Islet precursor cell (in vitro differentiated cells): ENCODE data around the gene SLC8A3.

Experiments
- DNase-seq: peaks from one replicate; pipeline ENCODE4 v3.0.0-alpha.2; 2018

The SLC8A3 gene

DNA sequence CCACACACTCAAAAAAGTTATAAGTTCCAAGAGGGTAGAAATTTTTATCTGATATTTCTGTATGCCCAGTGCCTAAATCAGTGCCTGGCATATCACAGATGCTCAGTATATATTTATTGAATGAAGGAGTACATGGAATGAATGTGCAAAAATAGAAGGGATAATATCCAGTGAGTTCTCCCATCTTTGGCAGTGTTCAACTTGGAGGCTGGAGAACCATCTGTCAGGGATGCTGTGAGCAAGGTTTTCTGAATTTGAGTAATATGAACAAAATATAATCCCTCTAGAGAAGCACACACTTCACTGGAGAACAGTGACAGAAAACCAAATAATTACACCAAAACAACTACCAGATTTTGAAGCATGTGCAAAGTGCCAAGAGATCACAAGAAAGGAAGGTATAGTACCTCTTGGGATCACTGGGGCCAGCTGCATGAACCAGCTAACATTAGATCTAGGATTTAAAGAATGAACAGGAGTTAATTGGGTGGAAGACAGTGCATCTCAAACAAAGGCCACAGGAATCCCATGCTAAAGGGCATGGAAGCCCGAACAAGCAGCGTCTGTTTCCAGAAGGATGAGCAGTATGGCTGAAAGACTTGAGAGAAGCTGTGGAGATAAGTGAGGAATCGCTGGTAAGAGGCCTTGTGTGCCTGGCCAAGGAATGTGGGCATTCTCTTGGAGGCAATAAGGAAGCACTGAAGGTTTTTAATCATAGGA, 11.5 kb downstream of the SLC8A3 start:
- DNase-seq, result no peak

DNA sequence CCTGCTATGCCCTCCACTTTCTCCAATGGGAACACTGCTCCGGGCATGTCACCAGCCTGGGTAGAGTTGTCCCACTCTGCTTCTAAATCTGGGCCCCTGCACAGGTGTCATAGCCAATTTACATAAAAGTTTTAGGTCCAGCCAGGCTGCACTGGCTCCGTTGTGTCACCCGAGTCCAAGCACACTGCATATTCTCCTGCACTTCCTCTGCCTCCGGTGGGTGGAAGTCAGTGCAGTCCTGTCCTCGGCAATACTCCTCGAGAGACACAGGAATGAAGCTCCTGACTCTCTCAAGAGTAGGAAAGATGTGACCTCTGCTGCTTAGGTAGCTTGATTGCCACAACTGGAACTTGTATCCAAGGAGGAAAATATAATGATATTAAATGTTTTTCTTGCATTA, 15.2 kb downstream of the SLC8A3 start:
- no peak for DNase-seq

DNA sequence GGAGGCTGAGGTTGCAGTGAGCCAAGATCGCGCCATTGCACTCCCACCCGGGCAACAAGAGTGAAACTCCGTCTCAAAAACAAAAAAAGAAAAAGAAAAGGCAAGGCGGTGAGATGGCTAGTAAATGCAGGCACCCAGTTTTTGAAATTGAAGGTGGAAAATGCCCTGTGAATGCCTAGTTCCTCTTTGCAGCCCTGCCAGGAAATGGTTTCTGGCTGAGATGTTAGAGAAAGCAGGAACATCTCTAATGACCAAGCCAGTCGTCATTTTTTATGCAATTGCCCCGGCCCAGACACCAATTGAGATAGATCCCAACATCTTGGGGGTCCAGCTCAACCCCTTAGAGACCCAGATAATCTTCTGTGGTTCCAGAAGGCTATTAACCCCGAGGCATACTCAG, 17.0 kb downstream of the SLC8A3 start:
- no peak for DNase-seq

DNA sequence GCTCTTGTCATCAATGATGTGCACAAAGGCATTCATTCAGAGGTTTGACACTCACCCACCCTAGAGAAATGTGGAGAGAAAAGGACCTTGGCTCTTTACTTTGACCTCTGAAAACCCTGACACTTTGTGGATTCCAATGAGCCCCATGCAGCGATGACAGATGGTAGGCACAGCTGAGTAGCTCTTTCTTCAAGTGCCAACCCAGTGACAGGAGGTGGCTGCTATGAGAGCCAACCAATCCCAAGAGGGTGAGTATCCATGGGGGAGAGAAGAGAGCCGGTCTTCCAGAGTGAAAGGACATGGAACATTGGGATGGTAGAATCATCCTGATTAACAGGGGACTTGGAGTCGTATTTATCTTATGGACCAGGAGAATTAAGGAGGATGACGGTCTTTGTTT, 17.8 kb downstream of the SLC8A3 start:
- no peak for DNase-seq

DNA sequence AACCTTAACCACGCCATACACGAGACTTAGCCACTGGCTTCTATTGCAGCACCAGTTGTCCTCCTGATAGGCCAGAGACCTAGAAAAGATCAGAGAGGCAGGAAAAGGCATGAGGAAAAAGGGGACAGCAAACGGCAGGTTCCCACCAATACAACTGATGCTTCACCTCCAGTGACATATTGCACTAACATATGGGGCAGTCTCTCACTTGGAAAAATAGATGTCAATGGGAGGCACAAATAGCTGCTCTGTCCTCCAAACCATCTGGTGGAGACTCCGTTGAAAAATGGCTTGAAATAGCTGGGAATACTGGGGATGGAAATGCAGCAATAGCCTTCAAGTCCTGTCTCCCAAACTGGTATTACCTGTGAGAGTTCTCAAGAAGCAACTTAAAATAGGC, 20.3 kb downstream of the SLC8A3 start:
- no peak for DNase-seq

DNA sequence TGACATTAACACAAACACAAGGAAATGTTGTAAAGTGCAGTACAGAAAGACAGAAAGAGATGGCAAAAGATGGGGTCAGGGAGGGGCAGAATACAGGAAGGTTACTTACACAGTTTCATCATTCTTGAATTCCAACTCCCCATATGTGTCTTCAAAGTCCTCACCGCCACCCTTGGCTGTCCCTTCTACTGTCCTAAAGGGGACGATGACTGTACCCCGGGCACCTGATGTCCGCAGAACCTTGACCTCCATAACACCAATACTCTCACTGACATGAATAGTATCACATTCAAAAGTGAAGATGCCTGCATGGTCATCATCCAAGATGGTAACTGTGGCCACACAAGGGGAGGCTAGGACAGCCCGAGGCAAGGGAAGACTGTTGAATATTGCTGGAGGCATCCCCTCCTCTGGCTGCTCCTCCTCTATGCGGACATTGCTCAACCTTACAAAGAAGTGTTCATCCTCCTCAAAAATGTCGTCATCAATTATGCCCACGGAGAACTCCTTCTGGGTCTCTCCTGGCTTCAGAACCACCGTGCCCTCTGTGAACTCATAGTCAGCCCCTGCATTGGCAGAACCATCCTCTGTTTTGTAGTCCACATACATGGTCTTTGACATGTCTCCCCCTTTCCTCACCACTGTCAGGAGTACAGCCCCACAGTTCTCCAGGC, 22.1 kb downstream of the SLC8A3 start:
- no peak for DNase-seq

DNA sequence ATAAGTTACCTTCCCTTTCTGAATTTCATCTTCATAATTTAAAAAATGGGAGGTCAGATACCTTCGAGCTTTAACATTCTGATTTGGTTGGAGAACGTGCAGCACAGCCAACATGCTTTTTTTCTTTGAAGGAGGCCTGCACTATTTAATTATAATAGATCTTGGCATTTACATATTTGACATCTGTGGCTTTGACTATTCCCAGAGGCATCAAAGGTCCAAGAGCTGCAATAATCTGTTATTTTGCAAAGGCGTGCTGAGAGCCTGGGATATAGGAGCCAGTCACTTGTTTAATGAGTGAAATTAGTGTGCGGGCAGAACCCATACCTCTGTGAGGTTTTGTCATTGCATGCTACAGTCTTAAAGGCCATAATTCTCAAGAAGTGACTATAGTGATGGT, 26.4 kb downstream of the SLC8A3 start:
- DNase-seq, result no peak

DNA sequence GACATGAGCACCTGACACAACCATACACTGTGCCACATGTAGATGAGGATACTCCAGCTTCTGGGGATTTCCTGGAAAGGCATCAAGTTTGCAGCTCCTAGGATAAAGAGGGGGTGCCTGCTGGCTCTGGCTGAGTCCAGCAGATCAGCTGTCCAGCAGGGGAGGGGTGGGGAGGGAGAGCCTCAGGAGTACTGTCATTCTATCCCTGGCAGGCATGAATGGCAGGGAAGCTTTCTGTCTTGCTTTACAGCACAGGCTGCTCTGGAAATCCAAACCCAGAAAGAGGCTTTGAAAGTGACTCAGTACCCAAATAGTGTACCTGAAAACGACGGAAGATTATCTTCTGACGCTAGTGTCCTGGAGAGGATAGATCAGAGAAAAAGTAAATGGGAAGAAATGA, 32.2 kb downstream of the SLC8A3 start:
- DNase-seq, result no peak

DNA sequence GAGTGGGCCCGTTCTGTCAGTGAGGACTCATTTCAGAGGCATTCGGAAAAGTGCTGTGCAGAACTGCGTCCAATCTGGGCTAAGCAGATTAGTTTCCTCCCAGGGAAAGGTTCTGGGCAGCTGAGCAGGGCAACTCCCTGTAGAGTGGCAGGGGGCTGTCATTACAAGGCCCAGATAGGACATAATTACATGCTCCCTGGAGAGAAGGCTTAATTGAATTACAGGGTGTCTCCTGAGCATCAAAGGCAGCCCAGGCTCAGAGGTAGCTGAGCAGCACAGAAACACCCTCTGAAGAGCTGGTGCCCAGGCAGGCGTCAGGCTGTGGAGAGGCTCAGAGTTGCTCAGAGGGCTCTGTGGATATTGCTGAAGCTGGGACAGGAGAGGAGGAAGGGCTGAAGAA, 36.0 kb downstream of the SLC8A3 start:
- peak; percentile 59 for DNase-seq

DNA sequence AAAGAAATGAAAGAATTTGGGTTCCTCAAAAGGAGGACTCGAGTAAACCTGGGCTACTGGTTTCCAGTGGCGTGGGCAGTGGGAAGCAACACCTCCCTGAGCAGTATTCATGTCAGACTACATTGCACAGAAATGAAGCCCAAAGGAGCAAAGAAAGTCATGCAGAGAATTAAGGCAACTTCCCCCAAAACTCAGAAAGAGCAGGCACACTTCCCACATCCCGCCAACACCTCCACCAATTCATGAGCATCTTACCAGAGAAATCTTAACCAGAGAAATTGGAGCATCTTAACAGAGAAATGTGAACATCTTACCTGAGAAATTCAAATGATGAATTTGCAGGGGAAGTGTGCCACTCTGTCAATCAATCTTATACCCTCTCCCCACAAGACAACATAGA, 36.7 kb downstream of the SLC8A3 start:
- no peak for DNase-seq

DNA sequence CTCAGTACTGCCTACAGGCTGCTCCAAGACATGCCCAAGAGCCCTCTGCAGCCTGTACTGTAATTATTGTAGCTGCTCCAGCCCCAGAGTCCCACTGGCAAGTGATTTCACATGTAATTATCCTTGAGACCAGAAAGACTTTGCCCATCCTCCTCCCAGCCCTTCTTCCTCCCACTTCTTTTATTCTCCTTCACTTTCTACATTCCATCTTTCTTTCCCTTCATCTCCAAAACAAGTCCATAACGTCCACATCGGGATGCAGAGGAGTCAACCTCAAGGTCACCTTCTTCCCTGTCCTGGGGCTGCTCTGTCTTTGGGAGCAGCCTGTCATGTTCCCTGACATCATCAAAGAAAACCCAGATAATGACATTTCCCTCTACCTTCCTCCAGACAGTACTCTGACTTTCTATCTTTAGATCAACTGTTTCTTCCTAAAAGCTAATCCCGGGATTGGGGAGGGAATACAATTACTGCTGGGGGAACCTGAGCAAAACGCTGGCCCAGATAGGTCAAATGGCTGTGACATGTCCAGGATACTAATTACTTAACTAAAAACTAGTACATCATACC, 39.1 kb downstream of the SLC8A3 start:
- DNase-seq, result no peak

DNA sequence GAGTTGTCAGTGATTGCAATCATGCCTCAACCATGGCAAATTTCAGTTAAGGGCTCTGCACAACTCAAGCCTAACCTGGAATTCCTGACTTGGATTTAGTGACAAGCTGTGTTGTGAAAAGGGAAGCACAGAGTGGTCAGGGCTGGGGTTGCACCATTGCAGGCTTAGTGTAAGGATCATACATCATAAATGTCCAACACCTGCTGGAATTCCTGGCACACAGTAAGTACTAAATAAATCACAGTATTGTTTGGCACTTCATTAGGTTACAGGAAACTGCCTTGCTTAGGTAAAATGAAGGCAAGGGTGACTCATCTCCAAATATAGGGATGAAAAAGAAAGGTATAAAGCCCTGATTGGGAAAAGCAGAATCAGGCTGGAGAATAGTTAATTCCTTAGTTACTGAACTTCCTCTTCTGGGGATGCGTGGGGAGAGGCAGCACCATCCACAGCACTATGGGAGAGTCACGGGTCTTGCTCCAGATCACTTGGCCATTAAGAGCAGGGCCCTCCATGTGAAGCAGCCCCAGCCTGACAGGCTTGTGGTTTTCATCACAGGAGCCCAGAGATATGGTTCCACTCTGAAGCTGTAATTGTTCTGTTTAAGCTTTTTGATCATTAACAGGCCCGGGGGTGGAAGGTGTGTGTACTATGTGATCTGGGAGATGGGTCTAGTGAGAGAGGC, 39.7 kb downstream of the SLC8A3 start:
- peak; percentile 66 for DNase-seq

DNA sequence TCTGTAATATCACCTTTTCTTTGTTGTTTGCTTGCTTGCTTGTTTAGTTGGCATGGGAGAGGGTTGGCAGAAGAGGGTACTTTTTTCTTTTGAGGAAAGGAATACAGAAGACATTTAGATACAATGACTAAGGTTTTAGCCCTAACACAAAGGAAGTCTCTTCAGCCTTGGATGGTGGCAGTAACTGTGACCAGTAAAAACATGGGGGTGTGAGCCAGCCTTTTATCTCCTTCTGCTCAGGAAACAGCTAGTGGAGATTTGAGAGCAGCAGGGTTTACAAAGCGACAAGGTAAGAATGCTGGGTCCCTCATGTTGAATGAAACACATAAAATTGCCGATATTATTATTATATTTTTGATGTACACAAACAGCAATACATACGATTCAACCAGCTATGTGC, 40.4 kb downstream of the SLC8A3 start:
- DNase-seq, result no peak

DNA sequence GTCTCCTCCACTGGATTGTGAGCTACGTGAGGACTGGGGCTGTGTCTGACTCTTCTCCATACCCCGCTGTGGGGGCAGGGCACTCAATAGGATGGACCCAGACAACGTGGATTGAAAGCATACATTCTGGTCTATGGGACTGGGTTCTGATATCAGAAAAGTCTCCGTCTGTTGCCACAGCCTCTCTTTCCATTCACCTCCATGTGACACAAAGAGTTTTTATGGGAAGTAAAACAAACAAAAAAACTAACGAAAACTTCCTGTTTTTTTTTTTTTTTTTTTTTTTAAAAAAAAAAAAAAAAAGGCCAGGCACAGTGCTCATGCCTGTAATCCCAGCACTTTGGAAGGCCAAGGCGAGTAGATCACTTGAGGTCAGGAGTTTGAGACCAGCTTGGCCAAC, 44.7 kb downstream of the SLC8A3 start:
- DNase-seq, result no peak

DNA sequence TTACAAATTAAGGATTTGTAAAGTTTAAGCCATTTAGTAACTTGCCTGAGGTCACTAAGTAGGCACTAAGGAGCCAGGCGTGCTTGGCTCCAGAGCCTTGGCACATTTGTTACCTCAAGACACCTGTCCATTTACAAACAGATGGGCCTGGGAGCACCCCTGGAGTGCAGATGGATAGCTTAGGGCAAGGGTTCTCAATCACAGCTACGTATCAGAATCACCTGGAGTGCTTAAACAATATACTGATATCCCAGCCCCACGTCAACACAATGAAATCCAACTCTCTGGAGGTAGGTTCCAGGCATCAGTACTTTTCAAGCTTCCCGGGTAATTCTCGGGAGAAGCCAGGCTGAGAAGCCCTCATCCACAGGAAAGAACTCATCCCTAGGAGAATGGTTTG, 45.4 kb downstream of the SLC8A3 start:
- DNase-seq, result no peak

DNA sequence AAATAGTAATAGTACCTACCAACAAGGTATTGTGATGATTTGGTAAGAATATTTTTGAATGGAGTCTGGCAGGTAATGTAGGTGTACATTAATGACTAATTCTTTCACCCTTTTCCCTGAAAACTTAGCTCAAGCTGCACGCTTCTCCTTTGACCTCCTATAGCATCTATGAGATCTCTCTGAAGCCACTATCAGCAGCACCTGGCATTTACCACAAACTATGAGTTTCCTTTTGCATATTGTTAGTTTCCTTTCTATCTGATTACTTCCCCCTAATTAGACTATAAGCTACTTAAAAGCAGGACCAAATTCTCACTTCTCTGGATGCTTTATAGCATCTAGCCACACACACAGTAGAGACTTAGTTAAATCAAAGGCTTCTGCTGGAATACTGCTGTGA, 48.1 kb downstream of the SLC8A3 start:
- DNase-seq, result no peak

DNA sequence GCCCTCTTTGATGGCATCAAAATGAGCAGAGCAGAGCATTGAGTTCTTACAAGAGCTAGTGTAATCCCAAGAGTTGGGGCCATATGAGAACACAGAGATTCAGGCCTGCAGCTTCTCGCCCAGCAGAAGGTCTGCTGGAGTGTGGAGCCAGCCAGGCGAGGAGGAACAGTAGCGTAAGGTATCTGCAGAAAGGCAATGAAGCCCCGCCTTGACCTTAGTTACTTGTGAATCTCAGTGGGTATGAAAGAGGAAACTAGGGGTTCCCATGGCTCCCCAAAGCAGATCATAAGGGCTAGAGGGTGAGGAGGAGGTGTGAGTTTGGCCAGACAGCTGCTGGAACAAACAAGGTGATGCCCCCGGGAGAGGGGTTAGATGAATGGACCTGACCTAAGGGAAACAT, 49.4 kb downstream of the SLC8A3 start:
- no peak for DNase-seq

DNA sequence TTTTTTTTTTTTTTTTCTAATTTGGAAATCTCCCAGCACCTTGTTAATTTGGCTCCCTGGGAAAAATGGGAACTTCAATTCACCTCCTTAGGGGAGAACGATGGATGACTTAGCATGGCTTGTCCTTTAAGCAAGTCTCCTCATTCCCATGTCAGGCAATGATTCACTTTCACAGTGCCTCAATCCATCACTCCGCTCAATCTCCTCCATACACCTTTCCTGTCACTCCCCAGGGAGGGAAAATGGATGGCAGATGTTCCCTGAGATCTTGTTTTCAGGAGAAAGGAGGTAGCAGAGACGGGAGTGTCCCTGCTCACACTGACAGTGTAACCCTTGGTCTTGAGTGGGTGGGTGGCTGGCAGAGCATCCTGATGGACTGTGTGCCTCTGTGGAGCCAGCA, 51.0 kb downstream of the SLC8A3 start:
- DNase-seq, result no peak

DNA sequence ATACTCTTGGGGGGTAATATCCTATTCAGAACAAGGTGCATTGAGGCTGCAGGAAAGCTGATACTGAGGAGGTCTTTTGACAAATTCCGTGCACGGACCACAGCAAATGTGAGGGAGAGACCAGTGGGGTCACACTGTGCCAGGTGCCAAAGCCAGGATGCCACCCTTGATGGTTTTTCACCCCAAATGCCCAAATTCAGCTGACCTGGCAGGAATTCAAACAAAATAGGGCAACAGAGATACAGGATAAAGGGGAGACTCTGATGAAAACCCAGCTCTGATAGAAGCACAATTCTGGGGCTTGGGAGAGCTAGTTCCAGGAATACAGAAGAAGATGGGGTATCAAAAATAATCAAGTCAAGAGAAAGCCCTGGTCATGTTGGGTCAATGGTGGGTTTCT, 55.3 kb downstream of the SLC8A3 start:
- no peak for DNase-seq

DNA sequence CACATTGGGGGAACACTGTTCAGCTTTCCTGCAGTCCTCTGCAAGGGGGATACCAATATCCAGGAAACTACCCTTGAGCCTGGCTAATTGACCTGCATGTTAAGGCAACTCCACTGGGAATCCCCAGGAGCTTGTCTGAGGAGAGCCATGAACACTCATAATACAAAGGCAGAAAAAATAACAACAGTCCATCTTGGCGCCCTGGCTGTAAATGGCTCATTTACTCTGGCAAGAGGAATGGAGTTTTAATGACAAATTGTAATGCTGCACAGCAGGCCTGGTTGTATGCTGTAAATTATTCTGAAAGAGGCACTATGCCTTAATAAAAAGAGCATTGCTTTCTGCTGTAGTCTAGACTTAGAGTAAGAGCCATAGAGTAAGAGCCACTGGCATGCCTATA, 58.3 kb downstream of the SLC8A3 start:
- DNase-seq, result peak; percentile 9

DNA sequence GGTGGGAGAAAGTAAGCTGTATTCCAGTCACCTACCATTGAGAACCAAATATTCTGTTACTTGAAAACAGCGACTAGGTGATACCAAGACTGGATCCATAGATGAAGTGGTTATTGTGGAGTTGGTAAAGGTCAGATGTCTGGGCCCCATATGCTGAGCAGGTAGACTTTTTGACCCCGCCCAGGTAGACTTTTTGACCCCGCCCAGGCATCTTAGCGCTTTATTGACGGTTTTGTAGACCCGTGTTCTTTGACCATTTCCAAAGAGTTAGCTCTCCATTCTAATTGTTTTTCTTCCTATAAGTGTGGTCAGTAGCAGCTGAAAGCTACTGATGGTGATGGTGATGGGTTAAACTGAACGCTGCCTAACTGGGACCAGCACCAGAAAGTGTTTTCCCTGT, 61.6 kb downstream of the SLC8A3 start:
- DNase-seq, result no peak

DNA sequence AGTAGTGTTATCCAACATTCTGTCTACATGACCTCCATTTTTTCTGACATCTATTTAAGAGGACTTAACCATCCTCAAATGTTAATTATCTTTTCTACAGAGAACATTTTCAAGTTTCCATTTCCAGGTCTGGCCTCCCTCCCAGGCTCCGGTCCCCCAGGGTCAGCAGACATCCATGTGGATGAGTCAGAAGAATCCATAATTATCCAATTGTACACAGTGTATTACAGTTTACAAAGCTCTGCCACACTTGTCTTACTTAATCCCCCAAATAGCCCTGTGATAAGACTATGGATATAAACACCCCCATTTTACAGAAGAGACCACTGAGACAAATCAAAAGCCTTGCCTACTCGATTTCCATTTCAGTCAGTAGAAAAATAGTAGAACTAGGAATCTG, 65.0 kb downstream of the SLC8A3 start:
- no peak for DNase-seq

DNA sequence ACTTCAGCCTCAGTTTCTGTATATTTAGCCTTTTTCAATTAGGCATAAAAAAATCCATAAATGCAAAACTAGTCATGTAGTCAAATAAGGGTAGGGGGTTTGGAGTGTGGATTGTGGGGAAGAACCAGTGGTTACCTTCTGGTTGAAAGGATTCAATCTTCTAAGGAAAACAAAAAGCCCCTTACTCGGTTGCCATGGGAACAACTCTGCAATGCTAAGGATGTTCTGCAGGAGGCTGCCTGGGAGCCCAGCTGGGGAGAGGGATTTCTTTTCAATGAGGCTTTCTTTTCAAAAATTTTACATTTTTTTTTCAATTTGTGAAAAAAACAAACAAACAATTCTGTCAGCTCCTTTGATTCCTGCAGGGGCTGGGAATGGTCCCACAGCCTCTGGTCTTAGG, 67.2 kb downstream of the SLC8A3 start:
- DNase-seq, result no peak

DNA sequence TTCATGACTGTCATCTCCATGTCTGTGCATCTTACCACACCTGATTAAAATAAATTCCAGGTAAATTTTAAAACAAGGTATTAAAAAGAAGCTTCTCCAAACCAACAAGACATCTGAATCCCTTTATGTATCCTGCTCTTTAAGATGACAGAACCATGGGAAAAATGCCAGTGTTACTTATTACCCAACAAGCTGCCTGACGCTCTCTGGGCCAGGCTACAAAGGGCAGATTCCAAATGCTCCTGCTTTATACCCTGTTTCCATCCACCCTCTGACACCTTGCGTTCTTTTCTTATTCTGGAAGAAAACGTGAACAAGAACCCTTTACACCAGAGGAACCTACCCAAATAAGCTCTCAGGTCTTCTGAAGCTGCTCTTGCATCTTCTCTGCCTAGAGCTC, 70.7 kb downstream of the SLC8A3 start:
- DNase-seq, result no peak
